GM23338 (cell line): ENCODE data around the gene OPN3. TPM values are rescaled to one million over a fixed set of nuclear protein-coding genes. Genes with fewer than 3 reads are reported as not detected.

Source experiments
- ATAC-seq: fragments of 200-7000 bp; cut with Tn5 transposase; 3 replicates; pipeline ENCODE4 v1.9.1; 2020
- DNase-seq: peaks from one replicate; pipeline ENCODE4 v3.0.0-alpha.2; 2015; ENCODE audit warnings: low spot score
- H2AFZ ChIP-seq: fragments of 200-600 bp; sonication (generic); 2 replicates; pipeline ENCODE4 v1.8.0; 2016; ENCODE audit warnings: antibody characterized with exemption, mild to moderate bottlenecking, moderate library complexity
- H3F3A ChIP-seq: fragments of 200-600 bp; sonication (generic); replicated peaks from 2 replicates; pipeline ENCODE4 v1.8.0; 2017; ENCODE audit warnings: antibody characterized with exemption, mixed run types, low read depth
- H3K27ac ChIP-seq: fragments of 200-600 bp; sonication (generic); 2 replicates; pipeline ENCODE4 v1.6.1; 2016; ENCODE audit warnings: low read depth
- H3K27me3 ChIP-seq: fragments of 200-600 bp; sonication (generic); 2 replicates; pipeline ENCODE4 v1.8.0; 2016; ENCODE audit warnings: mild to moderate bottlenecking, mixed run types, moderate library complexity; ENCODE audit not compliant: insufficient read depth
- H3K36me3 ChIP-seq: fragments of 200-600 bp; sonication (generic); 2 replicates; pipeline ENCODE4 v1.8.0; 2016; ENCODE audit warnings: mild to moderate bottlenecking; ENCODE audit not compliant: insufficient read depth
- H3K4me1 ChIP-seq: fragments of 200-600 bp; sonication (generic); 2 replicates; pipeline ENCODE4 v1.8.0; 2016; ENCODE audit warnings: mild to moderate bottlenecking, moderate library complexity; ENCODE audit not compliant: insufficient read depth
- H3K4me2 ChIP-seq: fragments of 200-600 bp; sonication (generic); 2 replicates; pipeline ENCODE4 v1.7.1; 2017; ENCODE audit warnings: mixed run types
- H3K4me3 ChIP-seq: fragments of 200-600 bp; sonication (generic); 2 replicates; pipeline ENCODE4 v1.6.1; 2016; ENCODE audit warnings: mixed run types
- H3K79me2 ChIP-seq: fragments of 200-600 bp; sonication (generic); replicated peaks from 2 replicates; pipeline ENCODE4 v1.8.0; 2017; ENCODE audit warnings: mild to moderate bottlenecking; ENCODE audit not compliant: insufficient read depth
- H3K9me2 ChIP-seq: fragments of 200-600 bp; sonication (generic); 2 replicates; pipeline ENCODE4 v1.8.0; 2017; ENCODE audit not compliant: insufficient read depth
- H4K20me1 ChIP-seq: fragments of 200-600 bp; sonication (generic); replicated peaks from 2 replicates; pipeline ENCODE4 v1.8.0; 2017; ENCODE audit warnings: mild to moderate bottlenecking; ENCODE audit not compliant: insufficient read depth
- H3K27ac Mint-ChIP-seq: 2 replicates; pipeline ENCODE4 v1.8.0; 2020; ENCODE audit warnings: inconsistent platforms, mild to moderate bottlenecking, moderate library complexity, mixed read lengths
- H3K27me3 Mint-ChIP-seq: 3 replicates; pipeline ENCODE4 v1.8.0; 2022; ENCODE audit warnings: low read depth, mild to moderate bottlenecking, moderate library complexity, mixed read lengths, inconsistent platforms; ENCODE audit not compliant: insufficient read depth, poor library complexity
- H3K36me3 Mint-ChIP-seq: 3 replicates; pipeline ENCODE4 v1.8.0; 2021; ENCODE audit warnings: low read depth, mild to moderate bottlenecking, inconsistent platforms, moderate library complexity, mixed read lengths
- H3K4me1 Mint-ChIP-seq: 3 replicates; pipeline ENCODE4 v1.8.0; 2020; ENCODE audit warnings: mild to moderate bottlenecking, inconsistent platforms, mixed read lengths
- H3K4me3 Mint-ChIP-seq: 3 replicates; pipeline ENCODE4 v1.8.0; 2021; ENCODE audit warnings: moderate library complexity, mild to moderate bottlenecking, inconsistent platforms, mixed read lengths
- H3K9me3 Mint-ChIP-seq: 3 replicates; pipeline ENCODE4 v1.8.0; 2020; ENCODE audit warnings: moderate library complexity, mild to moderate bottlenecking, inconsistent platforms, mixed read lengths
- CREB1 ChIP-seq: fragments of 250-450 bp; sonication (Bioruptor Pico); IDR thresholded peaks from 2 replicates; pipeline ENCODE4 v1.5.0; 2020; ENCODE audit warnings: low read depth, mild to moderate bottlenecking, moderate library complexity
- EZH2 ChIP-seq: fragments of 200-600 bp; sonication (generic); IDR thresholded peaks from one replicate; pipeline ENCODE4 v1.8.0; 2017; ENCODE audit warnings: antibody characterized with exemption, mild to moderate bottlenecking, low read depth; ENCODE audit not compliant: unreplicated experiment
- EZH2phosphoT487 ChIP-seq: fragments of 200-600 bp; sonication (generic); IDR thresholded peaks from one replicate; pipeline ENCODE4 v1.8.1; 2018; ENCODE audit warnings: antibody characterized with exemption; ENCODE audit not compliant: unreplicated experiment
- JUNB ChIP-seq: IDR thresholded peaks from one replicate; pipeline ENCODE4 v1.6.1; 2016; ENCODE audit warnings: antibody characterized with exemption; ENCODE audit not compliant: unreplicated experiment
- NANOG ChIP-seq: IDR thresholded peaks from 2 replicates; pipeline ENCODE4 v1.6.1; 2016; ENCODE audit warnings: antibody characterized with exemption, borderline replicate concordance
- POLR2AphosphoS5 ChIP-seq: IDR thresholded peaks from 2 replicates; pipeline ENCODE4 v1.6.1; 2016; ENCODE audit warnings: antibody characterized with exemption, low read depth
- STAT1 ChIP-seq: IDR thresholded peaks from one replicate; pipeline ENCODE4 v1.6.1; 2016; ENCODE audit warnings: antibody characterized with exemption; ENCODE audit not compliant: unreplicated experiment
- ZNF114 ChIP-seq: fragments of 250-450 bp; sonication (Bioruptor Pico); IDR thresholded peaks from 2 replicates; pipeline ENCODE4 v1.5.0; 2020; ENCODE audit warnings: mild to moderate bottlenecking, moderate library complexity
- ZNF331 ChIP-seq: fragments of 250-450 bp; sonication (Bioruptor Pico); IDR thresholded peaks from 2 replicates; pipeline ENCODE4 v1.5.0; 2020; ENCODE audit warnings: low read depth, mild to moderate bottlenecking, moderate library complexity
- polyA plus RNA-seq: library from polyadenylated mRNA; unstranded; fragments of >200 nt; fragmentation: Nextera tagmentation; extraction: Ambion mirVana; gene quantifications from 2 replicates; pipeline ENCODE4 v1.2.1, GENCODE V29; 2016
- total RNA-seq: library from RNA; depleted of rRNA; stranded (reverse); fragments of >200 nt; shearing (Covaris generic); gene quantifications from 2 replicates; pipeline ENCODE4 v1.2.3, GENCODE V29; 2014
- TF ChIP-seq, protein P1 (sequence below), 2 experiments: fragments of 200-600 bp in 1 of 2; sonication (generic) in 1 of 2; conservative IDR thresholded peaks; 2 replicates each; pipeline versions ENCODE4 v1.5.1 to v1.6.1; 2016 to 2017; ENCODE audit warnings: antibody characterized with exemption in 2 of 2, low read depth in 2 of 2, mild to moderate bottlenecking in 2 of 2, moderate library complexity in 1 of 2
- TF ChIP-seq, protein P2 (sequence below): IDR thresholded peaks from one replicate; pipeline ENCODE4 v1.6.1; 2018; ENCODE audit warnings: antibody characterized with exemption; ENCODE audit not compliant: unreplicated experiment

The OPN3 gene
- total and polyA plus RNA-seq, 2 experiments from 2014 or later = 23.7 to 46.8 TPM

DNA sequence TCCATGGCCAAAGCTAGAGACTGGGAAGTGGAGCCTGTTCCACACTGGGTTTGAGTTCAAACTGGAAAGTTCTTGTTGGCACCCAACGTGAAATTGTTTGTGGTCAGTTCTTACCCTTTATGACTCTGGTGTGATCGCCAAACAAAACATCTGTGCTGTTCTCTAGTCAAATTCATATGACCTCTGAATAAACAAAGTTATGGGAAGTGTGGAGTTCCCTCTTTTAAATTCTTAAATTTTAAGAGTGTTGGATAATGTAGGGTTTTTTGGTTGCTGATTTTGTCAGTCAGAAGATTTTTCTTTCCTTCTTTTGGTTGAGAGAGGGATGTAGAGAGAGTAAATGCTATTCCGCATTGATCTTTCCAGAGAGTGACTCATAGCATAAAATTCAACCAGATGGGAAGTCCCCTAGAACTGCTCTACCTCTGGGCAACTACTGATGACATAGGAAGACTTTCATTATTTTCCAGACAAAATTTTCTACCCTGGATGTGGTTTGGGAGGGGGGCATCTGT lies 36.4 kb downstream of the OPN3 start (continued):
- TF ChIP-seq ZNF331 (CRISPR knock-in tag) (no peak), JUNB (no peak), NANOG (no peak), EZH2 (no peak), POLR2AphosphoS5 (no peak)

DNA sequence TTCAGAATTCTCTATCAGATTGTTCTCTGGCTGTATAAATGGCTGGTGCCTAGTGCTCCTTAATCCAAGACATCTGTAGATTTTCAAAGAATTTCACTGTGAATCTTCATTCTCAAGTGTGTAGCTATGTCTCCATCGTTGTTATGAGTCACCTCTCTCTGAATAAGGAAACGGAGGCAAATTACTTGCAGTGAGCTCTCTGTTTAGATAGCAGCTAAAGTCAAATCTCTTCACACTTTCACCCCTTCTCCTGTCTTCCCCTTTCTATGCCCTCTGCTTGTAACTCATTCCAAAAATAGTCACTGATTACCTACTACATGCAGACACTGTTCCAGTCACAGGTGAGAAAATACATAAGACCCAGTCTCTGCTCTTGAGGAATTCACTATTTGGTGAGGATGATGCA lies 39.7 kb downstream of the OPN3 start:
- no peak overlapping the region for H3K27ac ChIP-seq
- Mint-ChIP-seq H3K27ac (no peak overlapping the region), H3K4me3 (no peak overlapping the region), H3K4me1 (no peaks in the 10 kb centered on the region), H3K27me3 (peaks cover 5% of the 10 kb centered on the region), H3K36me3 (no peaks in the 10 kb centered on the region), H3K9me3 (no peaks in the 10 kb centered on the region)
- H3K36me3 ChIP-seq = no peaks in the 10 kb centered on the region; the same call in 1 of the 2 replicates
- H3K79me2 ChIP-seq = no peaks in the 10 kb centered on the region
- no peak overlapping the region for H3K4me3 ChIP-seq
- no peak overlapping the region for H2AFZ ChIP-seq
- no peaks in the 10 kb centered on the region for H3K9me2 ChIP-seq
- TF ChIP-seq ZNF114 (CRISPR knock-in tag) = no peak
- TF ChIP-seq EZH2phosphoT487 = no peak
- no peak overlapping the region for H3K4me2 ChIP-seq
- H4K20me1 ChIP-seq = no peaks in the 10 kb centered on the region
- DNase-seq = no peak
- ATAC-seq = no peak
- no peaks in the 10 kb centered on the region for H3K27me3 ChIP-seq
- no peaks in the 10 kb centered on the region for H3F3A ChIP-seq
- H3K4me1 ChIP-seq = no peaks in the 10 kb centered on the region

DNA sequence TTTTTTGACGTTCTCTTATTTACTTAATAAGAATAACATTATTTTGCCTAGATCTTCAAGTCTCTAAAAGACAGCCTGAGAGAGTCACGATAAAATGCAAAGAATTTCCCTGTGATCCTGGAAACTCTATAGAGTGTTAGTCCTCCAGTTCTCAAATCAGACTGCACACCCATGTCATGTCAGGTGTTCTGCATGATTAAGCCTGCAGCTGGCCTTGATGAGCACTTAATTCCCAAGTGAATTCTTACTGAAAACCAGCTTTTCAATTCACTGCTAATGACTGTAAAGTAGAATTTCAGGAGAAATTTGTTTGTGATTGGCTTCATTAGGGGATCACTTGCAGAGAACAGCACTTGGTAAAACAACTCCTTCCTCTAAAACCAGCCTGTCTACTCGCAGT lies 41.9 kb downstream of the OPN3 start:
- Mint-ChIP-seq H3K36me3 (no peaks in the 10 kb centered on the region), H3K9me3 (no peaks in the 10 kb centered on the region), H3K4me3 (no peak overlapping the region), H3K27me3 (peaks cover 3% of the 10 kb centered on the region), H3K27ac (no peak overlapping the region), H3K4me1 (no peaks in the 10 kb centered on the region)
- no peak for ATAC-seq
- Histone ChIP-seq H4K20me1 (no peaks in the 10 kb centered on the region), H3K9me2 (no peaks in the 10 kb centered on the region), H3K79me2 (no peaks in the 10 kb centered on the region), H3F3A (no peaks in the 10 kb centered on the region), H2AFZ (no peak overlapping the region), H3K4me2 (no peak overlapping the region), H3K4me1 (no peaks in the 10 kb centered on the region), H3K36me3 (no peaks in the 10 kb centered on the region; the same call in 1 of the 2 replicates), H3K4me3 (no peak overlapping the region), H3K27ac (no peak overlapping the region), H3K27me3 (no peaks in the 10 kb centered on the region)
- DNase-seq = no peak
- TF ChIP-seq, protein P1, sequence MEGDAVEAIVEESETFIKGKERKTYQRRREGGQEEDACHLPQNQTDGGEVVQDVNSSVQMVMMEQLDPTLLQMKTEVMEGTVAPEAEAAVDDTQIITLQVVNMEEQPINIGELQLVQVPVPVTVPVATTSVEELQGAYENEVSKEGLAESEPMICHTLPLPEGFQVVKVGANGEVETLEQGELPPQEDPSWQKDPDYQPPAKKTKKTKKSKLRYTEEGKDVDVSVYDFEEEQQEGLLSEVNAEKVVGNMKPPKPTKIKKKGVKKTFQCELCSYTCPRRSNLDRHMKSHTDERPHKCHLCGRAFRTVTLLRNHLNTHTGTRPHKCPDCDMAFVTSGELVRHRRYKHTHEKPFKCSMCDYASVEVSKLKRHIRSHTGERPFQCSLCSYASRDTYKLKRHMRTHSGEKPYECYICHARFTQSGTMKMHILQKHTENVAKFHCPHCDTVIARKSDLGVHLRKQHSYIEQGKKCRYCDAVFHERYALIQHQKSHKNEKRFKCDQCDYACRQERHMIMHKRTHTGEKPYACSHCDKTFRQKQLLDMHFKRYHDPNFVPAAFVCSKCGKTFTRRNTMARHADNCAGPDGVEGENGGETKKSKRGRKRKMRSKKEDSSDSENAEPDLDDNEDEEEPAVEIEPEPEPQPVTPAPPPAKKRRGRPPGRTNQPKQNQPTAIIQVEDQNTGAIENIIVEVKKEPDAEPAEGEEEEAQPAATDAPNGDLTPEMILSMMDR (conservative IDR thresholded peaks at IDR 0.05; ENCODE audit: low read depth in 2 of 2) = no peak
- TF ChIP-seq EZH2 = no peak
- TF ChIP-seq EZH2phosphoT487 = no peak
- no peak for TF ChIP-seq NANOG
- no peak for TF ChIP-seq JUNB
- TF ChIP-seq, protein P2, sequence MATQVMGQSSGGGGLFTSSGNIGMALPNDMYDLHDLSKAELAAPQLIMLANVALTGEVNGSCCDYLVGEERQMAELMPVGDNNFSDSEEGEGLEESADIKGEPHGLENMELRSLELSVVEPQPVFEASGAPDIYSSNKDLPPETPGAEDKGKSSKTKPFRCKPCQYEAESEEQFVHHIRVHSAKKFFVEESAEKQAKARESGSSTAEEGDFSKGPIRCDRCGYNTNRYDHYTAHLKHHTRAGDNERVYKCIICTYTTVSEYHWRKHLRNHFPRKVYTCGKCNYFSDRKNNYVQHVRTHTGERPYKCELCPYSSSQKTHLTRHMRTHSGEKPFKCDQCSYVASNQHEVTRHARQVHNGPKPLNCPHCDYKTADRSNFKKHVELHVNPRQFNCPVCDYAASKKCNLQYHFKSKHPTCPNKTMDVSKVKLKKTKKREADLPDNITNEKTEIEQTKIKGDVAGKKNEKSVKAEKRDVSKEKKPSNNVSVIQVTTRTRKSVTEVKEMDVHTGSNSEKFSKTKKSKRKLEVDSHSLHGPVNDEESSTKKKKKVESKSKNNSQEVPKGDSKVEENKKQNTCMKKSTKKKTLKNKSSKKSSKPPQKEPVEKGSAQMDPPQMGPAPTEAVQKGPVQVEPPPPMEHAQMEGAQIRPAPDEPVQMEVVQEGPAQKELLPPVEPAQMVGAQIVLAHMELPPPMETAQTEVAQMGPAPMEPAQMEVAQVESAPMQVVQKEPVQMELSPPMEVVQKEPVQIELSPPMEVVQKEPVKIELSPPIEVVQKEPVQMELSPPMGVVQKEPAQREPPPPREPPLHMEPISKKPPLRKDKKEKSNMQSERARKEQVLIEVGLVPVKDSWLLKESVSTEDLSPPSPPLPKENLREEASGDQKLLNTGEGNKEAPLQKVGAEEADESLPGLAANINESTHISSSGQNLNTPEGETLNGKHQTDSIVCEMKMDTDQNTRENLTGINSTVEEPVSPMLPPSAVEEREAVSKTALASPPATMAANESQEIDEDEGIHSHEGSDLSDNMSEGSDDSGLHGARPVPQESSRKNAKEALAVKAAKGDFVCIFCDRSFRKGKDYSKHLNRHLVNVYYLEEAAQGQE = no peak
- TF ChIP-seq STAT1 = no peak
- TF ChIP-seq CREB1 = no peak
- TF ChIP-seq ZNF331 (CRISPR knock-in tag) = no peak
- no peak for TF ChIP-seq POLR2AphosphoS5
